ENCODE data around the gene SLC25A18.
A peak's percentile ranks its signal among the peaks of the same experiment; 100 is the strongest.

SLC25A18 gene

DNA sequence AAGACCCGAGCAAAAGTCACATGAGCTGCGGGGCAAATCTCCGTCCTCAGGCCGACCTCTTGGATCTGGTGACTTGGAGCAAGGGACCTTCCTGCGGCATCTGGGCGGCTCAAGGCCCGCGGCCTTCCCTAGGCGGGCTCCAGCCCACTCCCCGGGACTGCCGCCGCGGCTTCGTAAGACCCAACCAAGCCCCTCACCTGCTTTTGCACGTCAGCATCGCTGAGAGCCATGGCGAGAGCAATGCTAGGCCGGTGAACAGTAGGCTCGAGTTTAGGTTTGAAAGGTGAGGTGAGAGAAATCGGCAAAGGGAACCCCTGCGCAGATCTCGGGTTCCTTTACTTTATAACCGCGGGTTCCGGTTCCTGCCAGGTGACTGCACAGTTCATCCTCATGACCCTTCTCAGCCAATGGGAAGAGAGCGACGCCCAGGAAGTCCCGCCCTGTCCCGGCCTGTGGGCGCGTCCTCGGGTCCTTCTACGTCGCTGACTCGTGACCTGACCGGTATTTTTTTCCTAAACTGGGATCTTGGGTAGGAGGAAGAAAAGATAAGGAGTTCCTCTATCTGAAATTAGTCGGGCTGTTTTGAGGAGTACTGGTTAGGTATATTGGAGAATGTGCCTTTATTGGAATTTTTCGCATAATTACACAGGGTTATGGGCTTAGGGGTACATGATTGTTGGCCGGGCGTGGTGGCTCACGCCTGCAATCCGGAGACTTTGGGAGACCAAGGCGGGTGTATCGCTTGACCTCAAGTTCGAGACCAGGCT, 65.3 kb downstream of the SLC25A18 start, which contains the start of gene ATP6V1E1:
Gene ATP6V1E1 (minus strand): TSS at position 344 of the 767 bp plus-strand sequence. CDS start 114 bp downstream, at position 230.
- H3K4me3 ChIP-seq (ENCODE audit: low read depth, low read length): peak within 1 kb of the TSS; percentile 89
- TF ChIP-seq CTCF (IDR thresholded peaks at IDR 0.05; ENCODE audit: borderline replicate concordance, insufficient read depth, low read depth, low read length): no peak

DNA sequence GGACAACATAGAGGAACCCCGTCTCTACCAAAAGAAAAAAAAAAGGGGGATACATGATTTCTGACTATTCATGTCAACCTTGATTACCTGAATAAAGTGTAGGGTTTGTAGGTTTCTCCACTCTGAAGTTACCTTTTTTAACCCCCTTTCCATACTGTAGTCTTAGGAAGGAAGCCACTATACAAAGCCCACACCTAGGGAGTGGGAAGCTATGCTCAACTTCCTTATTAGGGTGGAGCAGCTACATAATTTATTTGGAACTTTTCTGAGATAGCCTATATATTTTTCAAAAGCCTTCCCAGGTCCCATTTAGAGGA, 65.8 kb downstream of the SLC25A18 start:
- TF ChIP-seq CTCF (IDR thresholded peaks at IDR 0.05; ENCODE audit: borderline replicate concordance, insufficient read depth, low read depth, low read length): no peak

DNA sequence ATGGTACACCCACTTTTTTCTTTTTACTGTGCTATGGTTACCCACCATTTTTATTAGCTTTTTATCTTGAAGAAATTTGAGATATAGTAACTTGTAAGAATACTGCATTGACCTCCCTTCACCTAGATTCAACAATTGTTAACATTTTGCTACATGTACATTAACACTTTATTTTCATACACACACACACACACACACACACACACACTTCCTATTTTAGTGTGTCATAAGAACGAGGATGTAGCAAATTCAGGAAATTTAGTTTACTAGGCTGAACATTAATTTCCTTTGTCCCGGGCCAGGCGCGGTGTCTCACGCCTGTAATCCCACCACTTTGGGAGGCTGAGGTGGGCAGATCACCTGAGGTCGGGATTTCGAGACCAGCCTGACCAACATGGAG, 66.3 kb downstream of the SLC25A18 start:
- no peak overlapping the region for H3K4me3 ChIP-seq (ENCODE audit: low read depth, low read length)
- no peak for TF ChIP-seq CTCF (IDR thresholded peaks at IDR 0.05; ENCODE audit: borderline replicate concordance, insufficient read depth, low read depth, low read length)

More for the DNA sequence above, 65.8 kb downstream of the SLC25A18 start:
- H3K4me3 ChIP-seq (ENCODE audit: low read depth, low read length): peak overlapping the region; percentile 89

- no peak overlapping the region for H3K4me3 ChIP-seq (ENCODE audit: low read depth, low read length)
- no peak for TF ChIP-seq CTCF (IDR thresholded peaks at IDR 0.05; ENCODE audit: borderline replicate concordance, insufficient read depth, low read depth, low read length)
Observed at GRCh38 chr22:17631076-17631565, 67.8 kb downstream of the SLC25A18 start.

GRCh38 chr22:17633217-17633997, 70.1 kb downstream of the SLC25A18 start:
- no peak for TF ChIP-seq CTCF (IDR thresholded peaks at IDR 0.05; ENCODE audit: borderline replicate concordance, insufficient read depth, low read depth, low read length)
- no peak overlapping the region for H3K4me3 ChIP-seq (ENCODE audit: low read depth, low read length)

DNA sequence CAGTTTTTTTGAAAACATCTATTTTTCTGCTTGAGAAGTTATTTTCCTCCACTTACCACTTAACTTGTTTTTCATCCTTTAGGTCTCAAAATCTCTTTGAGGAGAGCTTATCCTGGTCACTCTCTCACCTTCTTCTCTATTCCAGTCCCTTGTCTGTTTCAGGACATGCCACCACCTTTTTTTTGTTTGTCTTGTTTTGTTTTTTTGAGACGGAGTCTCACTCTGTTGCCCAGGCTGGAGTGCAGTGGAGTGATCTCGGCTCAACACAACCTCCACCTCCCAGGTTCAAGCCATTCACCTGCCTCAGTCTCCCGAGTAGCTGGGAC, 70.7 kb downstream of the SLC25A18 start:
- no peak overlapping the region for H3K4me3 ChIP-seq (ENCODE audit: low read depth, low read length)
- no peak for TF ChIP-seq CTCF (IDR thresholded peaks at IDR 0.05; ENCODE audit: borderline replicate concordance, insufficient read depth, low read depth, low read length)
